ENCODE measurements around the gene CD247. TPM values are rescaled to one million over a fixed set of nuclear protein-coding genes. Genes with fewer than 3 reads are reported as not detected.

CD247 gene
- total RNA-seq, 1 experiment from 2014 or later, result 1.4 TPM

GRCh38 chr1:167501515-167502191 lies 16.7 kb downstream of the CD247 start:
- H3K36me3 ChIP-seq (ENCODE audit: insufficient read depth, low read length, poor library complexity, severe bottlenecking), result no peaks in the 10 kb centered on the region
- no peaks in the 10 kb centered on the region for H3K4me1 ChIP-seq (ENCODE audit: insufficient read depth, low read length, poor library complexity, severe bottlenecking)
- CTCF ChIA-PET, result no interaction called here

GRCh38 chr1:167500283-167500860 lies 18.0 kb downstream of the CD247 start:
- BruUV-seq (replicated peaks), result no TSS peak
- intact Hi-C loops (cut with micrococcal nuclease; ENCODE audit: unreplicated experiment), result no loop called here
- CTCF ChIA-PET, result no interaction called here

More at GRCh38 chr1:167501515-167502191, 16.7 kb downstream of the CD247 start:
- no TSS peak for BruUV-seq (replicated peaks)
- Histone ChIP-seq H3K27ac (ENCODE audit: low read depth, low read length, poor library complexity, severe bottlenecking) (no peak overlapping the region), H3K9me3 (ENCODE audit: low read depth, low read length, poor library complexity, severe bottlenecking) (no peaks in the 10 kb centered on the region), H3K4me3 (ENCODE audit: low read depth, low read length, poor library complexity, severe bottlenecking) (no peak overlapping the region), H3K27me3 (replicated peaks; ENCODE audit: insufficient read depth, low read depth, low read length, poor library complexity) (peaks cover 8% of the 10 kb centered on the region)
- DNase-seq (ENCODE audit: low spot score), result no peak
- POLR2A ChIA-PET (ENCODE audit: low non-redundant PET), result no interaction called here
- intact Hi-C loops (cut with micrococcal nuclease; ENCODE audit: unreplicated experiment), result loop anchor here (1.0 kb wide), 1 partner anchor 40 kb away; no protein-coding TSS in a partner anchor
- TF ChIP-seq EZH2 (IDR thresholded peaks at IDR 0.05; ENCODE audit: borderline replicate concordance, low read depth, low read length, poor library complexity, severe bottlenecking) (no peak), CTCF (conservative IDR thresholded peaks at IDR 0.05; ENCODE audit: low read depth, low read length) (no peak)

GRCh38 chr1:167499664-167500101 lies 18.6 kb downstream of the CD247 start:
- DNase-seq (ENCODE audit: low spot score), result no peak
- no peaks in the 10 kb centered on the region for H3K9me3 ChIP-seq (ENCODE audit: low read depth, low read length, poor library complexity, severe bottlenecking)
- no peak for TF ChIP-seq EZH2 (IDR thresholded peaks at IDR 0.05; ENCODE audit: borderline replicate concordance, low read depth, low read length, poor library complexity, severe bottlenecking)
- TF ChIP-seq CTCF (conservative IDR thresholded peaks at IDR 0.05; ENCODE audit: low read depth, low read length), result no peak
- POLR2A ChIA-PET (ENCODE audit: low non-redundant PET), result no interaction called here
- intact Hi-C loops (cut with micrococcal nuclease; ENCODE audit: unreplicated experiment), result no loop called here
- no peaks in the 10 kb centered on the region for H3K36me3 ChIP-seq (ENCODE audit: insufficient read depth, low read length, poor library complexity, severe bottlenecking)
- peaks cover 22% of the 10 kb centered on the region for H3K27me3 ChIP-seq (replicated peaks; ENCODE audit: insufficient read depth, low read depth, low read length, poor library complexity)
- CTCF ChIA-PET, result no interaction called here
- no peak overlapping the region for H3K4me3 ChIP-seq (ENCODE audit: low read depth, low read length, poor library complexity, severe bottlenecking)
- no peak overlapping the region for H3K27ac ChIP-seq (ENCODE audit: low read depth, low read length, poor library complexity, severe bottlenecking)
- no TSS peak for BruUV-seq (replicated peaks)
- H3K4me1 ChIP-seq (ENCODE audit: insufficient read depth, low read length, poor library complexity, severe bottlenecking), result no peaks in the 10 kb centered on the region

More at GRCh38 chr1:167500283-167500860, 18.0 kb downstream of the CD247 start:
- H3K27me3 ChIP-seq (replicated peaks; ENCODE audit: insufficient read depth, low read depth, low read length, poor library complexity), result peaks cover 17% of the 10 kb centered on the region
- DNase-seq (ENCODE audit: low spot score), result no peak
- H3K9me3 ChIP-seq (ENCODE audit: low read depth, low read length, poor library complexity, severe bottlenecking), result no peaks in the 10 kb centered on the region
- H3K4me3 ChIP-seq (ENCODE audit: low read depth, low read length, poor library complexity, severe bottlenecking), result no peak overlapping the region
- no peak for TF ChIP-seq EZH2 (IDR thresholded peaks at IDR 0.05; ENCODE audit: borderline replicate concordance, low read depth, low read length, poor library complexity, severe bottlenecking)
- TF ChIP-seq CTCF (conservative IDR thresholded peaks at IDR 0.05; ENCODE audit: low read depth, low read length), result no peak
- no peaks in the 10 kb centered on the region for H3K4me1 ChIP-seq (ENCODE audit: insufficient read depth, low read length, poor library complexity, severe bottlenecking)
- no peak overlapping the region for H3K27ac ChIP-seq (ENCODE audit: low read depth, low read length, poor library complexity, severe bottlenecking)
- POLR2A ChIA-PET (ENCODE audit: low non-redundant PET), result no interaction called here
- H3K36me3 ChIP-seq (ENCODE audit: insufficient read depth, low read length, poor library complexity, severe bottlenecking), result no peaks in the 10 kb centered on the region
